ENCODE measurements around the gene AMPD3. TPM values are rescaled to one million over a fixed set of nuclear protein-coding genes. Genes with fewer than 3 reads are reported as not detected.

AMPD3 gene
- total RNA-seq, 1 experiment from 2014 or later, result 17.4 TPM

DNA sequence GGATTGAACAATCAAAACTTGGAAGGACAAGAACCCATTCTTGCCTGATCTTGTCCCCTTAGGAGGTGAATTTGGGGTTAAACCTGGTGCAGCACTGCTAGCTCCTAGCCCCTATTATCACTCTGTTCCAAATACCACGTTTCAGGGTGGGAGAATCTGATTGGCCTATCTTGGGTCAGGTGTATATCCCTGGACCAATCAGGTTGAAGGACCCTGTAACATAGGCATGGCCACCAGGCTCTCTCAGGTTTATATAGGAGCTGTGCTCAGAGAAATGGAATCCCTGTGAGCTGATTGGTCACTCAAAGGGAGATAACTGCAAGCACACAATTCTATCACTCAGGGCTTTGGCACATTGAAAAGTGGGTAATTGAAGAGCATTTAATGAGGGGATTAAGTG is 26.6 kb upstream of the AMPD3 start:
- no TSS peak for BruUV-seq (replicated peaks)
- DNase-seq, result no peak
- no peaks in the 10 kb centered on the region for H3K36me3 ChIP-seq (ENCODE audit: low read depth)
- H3F3A ChIP-seq (ENCODE audit: insufficient read depth, low read depth), result no peaks in the 10 kb centered on the region
- ChIA-PET CTCF (no interaction called here), POLR2A (ENCODE audit: unreplicated experiment) (no interaction called here)
- H3K27ac ChIP-seq, result no peak overlapping the region
- no peak overlapping the region for H2AFZ ChIP-seq
- no peaks in the 10 kb centered on the region for H3K9me3 ChIP-seq (ENCODE audit: insufficient read depth, low read depth)
- H3K4me2 ChIP-seq, result no peak overlapping the region
- H3K9me2 ChIP-seq (ENCODE audit: insufficient read depth), result no peaks in the 10 kb centered on the region
- H3K4me3 ChIP-seq, result no peak overlapping the region
- intact Hi-C loops (cut with micrococcal nuclease; ENCODE audit: unreplicated experiment), result no loop called here
- H3K27me3 ChIP-seq (ENCODE audit: insufficient read depth, low read depth), result no peaks in the 10 kb centered on the region
- TF ChIP-seq, protein P1, sequence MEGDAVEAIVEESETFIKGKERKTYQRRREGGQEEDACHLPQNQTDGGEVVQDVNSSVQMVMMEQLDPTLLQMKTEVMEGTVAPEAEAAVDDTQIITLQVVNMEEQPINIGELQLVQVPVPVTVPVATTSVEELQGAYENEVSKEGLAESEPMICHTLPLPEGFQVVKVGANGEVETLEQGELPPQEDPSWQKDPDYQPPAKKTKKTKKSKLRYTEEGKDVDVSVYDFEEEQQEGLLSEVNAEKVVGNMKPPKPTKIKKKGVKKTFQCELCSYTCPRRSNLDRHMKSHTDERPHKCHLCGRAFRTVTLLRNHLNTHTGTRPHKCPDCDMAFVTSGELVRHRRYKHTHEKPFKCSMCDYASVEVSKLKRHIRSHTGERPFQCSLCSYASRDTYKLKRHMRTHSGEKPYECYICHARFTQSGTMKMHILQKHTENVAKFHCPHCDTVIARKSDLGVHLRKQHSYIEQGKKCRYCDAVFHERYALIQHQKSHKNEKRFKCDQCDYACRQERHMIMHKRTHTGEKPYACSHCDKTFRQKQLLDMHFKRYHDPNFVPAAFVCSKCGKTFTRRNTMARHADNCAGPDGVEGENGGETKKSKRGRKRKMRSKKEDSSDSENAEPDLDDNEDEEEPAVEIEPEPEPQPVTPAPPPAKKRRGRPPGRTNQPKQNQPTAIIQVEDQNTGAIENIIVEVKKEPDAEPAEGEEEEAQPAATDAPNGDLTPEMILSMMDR (conservative IDR thresholded peaks at IDR 0.05), result no peak
- no peak for TF ChIP-seq EZH2 (IDR thresholded peaks at IDR 0.05; ENCODE audit: low read depth)
- no peaks in the 10 kb centered on the region for H3K4me1 ChIP-seq (replicated peaks; ENCODE audit: insufficient read depth)
- H3K79me2 ChIP-seq (ENCODE audit: low read depth), result no peaks in the 10 kb centered on the region
- no peaks in the 10 kb centered on the region for H4K20me1 ChIP-seq (ENCODE audit: insufficient read depth)

DNA sequence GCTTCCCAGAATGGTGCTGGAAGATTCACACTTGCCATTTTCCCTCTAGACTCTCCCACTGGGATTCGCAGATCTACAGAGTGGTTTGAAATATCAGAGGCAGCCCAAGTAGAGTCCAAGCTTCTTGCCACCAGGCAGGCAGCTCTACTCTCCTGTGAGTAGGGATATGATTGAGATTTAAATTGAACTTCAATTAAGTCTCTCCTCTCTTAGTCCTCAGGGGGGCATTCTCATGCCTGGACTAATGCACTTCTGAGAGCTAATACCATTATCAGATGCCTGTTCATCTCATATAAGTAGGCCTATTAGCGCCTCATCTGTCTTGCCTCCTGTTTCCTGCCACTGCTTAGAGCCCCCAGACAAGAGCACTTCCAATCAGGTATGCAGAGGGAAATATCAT is 25.5 kb upstream of the AMPD3 start:
- no peak for TF ChIP-seq EZH2 (IDR thresholded peaks at IDR 0.05; ENCODE audit: low read depth)
- TF ChIP-seq, protein P1 (conservative IDR thresholded peaks at IDR 0.05), result no peak
- no peaks in the 10 kb centered on the region for H3K4me1 ChIP-seq (replicated peaks; ENCODE audit: insufficient read depth)
- intact Hi-C loops (cut with micrococcal nuclease; ENCODE audit: unreplicated experiment), result no loop called here
- ChIA-PET CTCF (no interaction called here), POLR2A (ENCODE audit: unreplicated experiment) (interaction anchor here (0.6 kb wide), 2 partner anchors 11 to 142 kb away, joined by 3 to 8 read pairs; no protein-coding TSS in a partner anchor)
- no peaks in the 10 kb centered on the region for H3K9me2 ChIP-seq (ENCODE audit: insufficient read depth)
- BruUV-seq (replicated peaks), result no TSS peak
- H3K79me2 ChIP-seq (ENCODE audit: low read depth), result no peaks in the 10 kb centered on the region
- no peaks in the 10 kb centered on the region for H3F3A ChIP-seq (ENCODE audit: insufficient read depth, low read depth)
- DNase-seq, result no peak
- H3K4me2 ChIP-seq, result no peak overlapping the region
- no peaks in the 10 kb centered on the region for H3K9me3 ChIP-seq (ENCODE audit: insufficient read depth, low read depth)
- no peak overlapping the region for H3K27ac ChIP-seq
- no peaks in the 10 kb centered on the region for H3K36me3 ChIP-seq (ENCODE audit: low read depth)
- no peak overlapping the region for H2AFZ ChIP-seq
- no peaks in the 10 kb centered on the region for H4K20me1 ChIP-seq (ENCODE audit: insufficient read depth)
- no peaks in the 10 kb centered on the region for H3K27me3 ChIP-seq (ENCODE audit: insufficient read depth, low read depth)
- H3K4me3 ChIP-seq, result no peak overlapping the region

DNA sequence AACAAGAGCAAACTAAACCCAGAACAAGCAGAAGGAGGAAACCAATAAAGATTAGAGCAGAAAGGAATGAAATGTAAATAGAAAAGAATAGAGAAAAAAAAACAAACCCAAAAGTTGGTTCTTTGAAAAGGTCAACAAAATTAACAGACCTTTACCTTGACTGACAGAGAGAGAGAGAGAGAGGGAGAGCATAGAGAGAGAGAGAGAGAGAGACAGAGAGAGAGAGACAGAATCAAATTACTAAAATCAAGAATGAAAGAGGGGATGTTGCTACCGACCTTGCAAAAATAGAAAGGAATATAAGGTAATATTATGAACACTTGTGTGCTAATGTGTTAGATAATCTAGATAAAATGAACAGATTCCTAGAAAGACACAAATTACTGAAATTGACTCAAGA is 22.6 kb upstream of the AMPD3 start:
- Histone ChIP-seq H2AFZ (no peak overlapping the region), H3K9me2 (ENCODE audit: insufficient read depth) (no peaks in the 10 kb centered on the region), H3K36me3 (ENCODE audit: low read depth) (no peaks in the 10 kb centered on the region), H4K20me1 (ENCODE audit: insufficient read depth) (no peaks in the 10 kb centered on the region), H3K79me2 (ENCODE audit: low read depth) (no peaks in the 10 kb centered on the region), H3F3A (ENCODE audit: insufficient read depth, low read depth) (no peaks in the 10 kb centered on the region), H3K27me3 (ENCODE audit: insufficient read depth, low read depth) (no peaks in the 10 kb centered on the region), H3K4me3 (no peak overlapping the region), H3K9me3 (ENCODE audit: insufficient read depth, low read depth) (no peaks in the 10 kb centered on the region), H3K27ac (no peak overlapping the region), H3K4me1 (replicated peaks; ENCODE audit: insufficient read depth) (no peaks in the 10 kb centered on the region), H3K4me2 (no peak overlapping the region)
- POLR2A ChIA-PET (ENCODE audit: unreplicated experiment), result no interaction called here
- BruUV-seq (replicated peaks), result no TSS peak
- no peak for DNase-seq
- TF ChIP-seq, protein P1 (conservative IDR thresholded peaks at IDR 0.05), result no peak
- no peak for TF ChIP-seq EZH2 (IDR thresholded peaks at IDR 0.05; ENCODE audit: low read depth)
- intact Hi-C loops (cut with micrococcal nuclease; ENCODE audit: unreplicated experiment), result no loop called here
- CTCF ChIA-PET, result no interaction called here
